HepG2 (cell line): Measurements from ENCODE around the gene MRPL14. TPM values are rescaled to one million over a fixed set of nuclear protein-coding genes. Genes with fewer than 3 reads are reported as not detected.

Experiments
- CC2D1A ChIP-seq: sonication (generic); formaldehyde crosslinking; IDR thresholded peaks from 2 replicates; pipeline ENCODE4 v1.8.1; 2023; ENCODE audit warnings: mild to moderate bottlenecking, missing genetic modification reagents
- HNF4A ChIP-seq: sonication (generic); formaldehyde crosslinking; IDR thresholded peaks from 2 replicates; pipeline ENCODE4 v1.4.0; 2020; ENCODE audit warnings: missing genetic modification reagents
- IKZF1 ChIP-seq: fragments of 450-650 bp; IDR thresholded peaks from 2 replicates; pipeline ENCODE4 v1.7.1; 2016
- RBFOX2 ChIP-seq: fragments of 200-400 bp; formaldehyde crosslinking; IDR thresholded peaks from 2 replicates; pipeline ENCODE4 v1.6.1; 2017; ENCODE audit warnings: low read depth, mild to moderate bottlenecking, low read length
- SMARCE1 ChIP-seq: fragments of 450-650 bp; IDR thresholded peaks from 2 replicates; pipeline ENCODE4 v1.6.1; 2017; ENCODE audit warnings: borderline replicate concordance
- TARDBP ChIP-seq: sonication (generic); formaldehyde crosslinking; IDR thresholded peaks from 2 replicates; pipeline ENCODE4 v1.8.0; 2022; ENCODE audit warnings: mild to moderate bottlenecking, missing genetic modification reagents
- ZC3H13 ChIP-seq: sonication (generic); formaldehyde crosslinking; IDR thresholded peaks from 2 replicates; pipeline ENCODE4 v1.8.1; 2023; ENCODE audit warnings: mild to moderate bottlenecking, missing genetic modification reagents, moderate library complexity
- ZNF292 ChIP-seq: sonication (generic); formaldehyde crosslinking; IDR thresholded peaks from 2 replicates; pipeline ENCODE4 v1.8.1; 2022; ENCODE audit warnings: mild to moderate bottlenecking, low read depth, missing genetic modification reagents, borderline replicate concordance
- ZNF432 ChIP-seq: sonication (generic); formaldehyde crosslinking; IDR thresholded peaks from 2 replicates; pipeline ENCODE4 v1.5.0; 2020; ENCODE audit warnings: missing genetic modification reagents, mild to moderate bottlenecking, borderline replicate concordance
- polyA plus RNA-seq, 8 experiments: library from polyadenylated mRNA; depleted of rRNA in 3 of 8; stranded (reverse) in 7 of 8; unstranded in 1 of 8; fragments of >200 nt; fragmentation: Illumina TruSeq in 4 of 8; extraction: Trizol in 4 of 8; gene quantifications; 2 replicates each; pipeline versions ENCODE4 v1.2.1 to v1.2.3, GENCODE V29; 2011 to 2016; ENCODE audit warnings: low read depth in 4 of 8, missing spikeins in 1 of 8, mixed read lengths in 1 of 8; ENCODE audit not compliant: insufficient read depth in 1 of 8
- total RNA-seq, 5 experiments: library from RNA; depleted of rRNA; stranded (reverse); fragments of >200 nt; fragmentation: Illumina TruSeq; extraction: Trizol; gene quantifications; 2 replicates each; pipeline ENCODE4 v1.2.3, GENCODE V29; 2016; ENCODE audit warnings: low read depth in 1 of 5
- TF ChIP-seq, protein P1 (sequence below), 2 experiments: sonication (generic) in 1 of 2; formaldehyde crosslinking in 1 of 2; IDR thresholded peaks; 2 replicates each; pipeline versions ENCODE4 v1.4.0 to v1.6.1; 2016 to 2020; ENCODE audit warnings: borderline replicate concordance in 1 of 2, low read depth in 1 of 2, mild to moderate bottlenecking in 1 of 2, missing genetic modification reagents in 1 of 2
- TF ChIP-seq, protein P2 (sequence below): sonication (generic); formaldehyde crosslinking; IDR thresholded peaks from 2 replicates; pipeline ENCODE4 v1.5.1; 2020; ENCODE audit warnings: missing genetic modification reagents, mild to moderate bottlenecking, borderline replicate concordance
- TF ChIP-seq, protein P3 (sequence below): sonication (generic); formaldehyde crosslinking; IDR thresholded peaks from one replicate; pipeline ENCODE4 v1.5.1; 2020; ENCODE audit warnings: mild to moderate bottlenecking, missing genetic modification reagents; ENCODE audit errors: not compliant biosample characterization
- TF ChIP-seq, protein P4 (sequence below): sonication (generic); formaldehyde crosslinking; IDR thresholded peaks from 2 replicates; pipeline ENCODE4 v1.8.1; 2022; ENCODE audit warnings: mild to moderate bottlenecking, missing genetic modification reagents

MRPL14 gene
- total and polyA plus RNA-seq, 2 of the 13 experiments (the other 11 are each of a cell fraction or from before 2014, with no cell fraction given), result 157 to 178 TPM

DNA sequence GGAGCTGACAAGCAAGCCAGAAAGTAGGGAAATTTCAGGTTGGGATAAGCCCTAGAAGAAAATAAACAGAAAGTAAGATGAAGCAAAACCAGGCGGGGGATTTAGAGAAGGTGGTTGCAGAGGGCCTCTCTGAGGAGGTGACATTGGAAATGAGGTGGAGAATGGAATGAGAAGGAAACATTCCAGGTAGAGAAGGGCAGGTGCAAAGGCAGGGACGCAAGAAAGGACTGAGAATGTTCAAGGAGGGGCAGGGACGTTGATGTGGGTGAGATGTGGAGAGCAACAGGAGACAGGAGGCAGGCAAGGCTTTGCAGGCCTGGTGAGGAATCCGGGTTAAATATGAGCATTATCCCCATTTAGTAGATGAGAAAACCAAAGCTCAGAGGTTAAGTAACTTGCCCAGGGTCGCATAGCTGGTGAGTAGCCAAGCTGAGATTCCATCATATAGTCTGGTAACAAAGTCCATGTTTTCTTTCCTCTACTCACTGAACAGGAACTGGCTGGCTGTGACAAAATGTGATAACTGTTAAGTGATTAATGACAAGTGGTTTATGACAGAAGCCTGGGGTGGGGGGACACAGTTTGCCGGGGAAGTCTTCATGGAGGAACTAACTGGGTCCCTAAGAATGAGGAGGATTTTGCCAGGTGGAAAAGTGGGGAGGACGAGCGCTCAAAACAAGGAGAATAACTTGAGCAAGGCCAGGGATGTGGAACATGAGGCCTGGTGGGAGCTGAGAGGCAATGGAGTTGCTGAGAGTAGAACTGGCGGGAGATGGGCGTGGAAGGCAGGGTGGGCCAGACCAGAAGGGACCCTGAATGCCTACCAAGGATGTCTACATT, 32.6 kb downstream of the MRPL14 start (continued):
- TF ChIP-seq SMARCE1, result no peak
- TF ChIP-seq, protein P1, sequence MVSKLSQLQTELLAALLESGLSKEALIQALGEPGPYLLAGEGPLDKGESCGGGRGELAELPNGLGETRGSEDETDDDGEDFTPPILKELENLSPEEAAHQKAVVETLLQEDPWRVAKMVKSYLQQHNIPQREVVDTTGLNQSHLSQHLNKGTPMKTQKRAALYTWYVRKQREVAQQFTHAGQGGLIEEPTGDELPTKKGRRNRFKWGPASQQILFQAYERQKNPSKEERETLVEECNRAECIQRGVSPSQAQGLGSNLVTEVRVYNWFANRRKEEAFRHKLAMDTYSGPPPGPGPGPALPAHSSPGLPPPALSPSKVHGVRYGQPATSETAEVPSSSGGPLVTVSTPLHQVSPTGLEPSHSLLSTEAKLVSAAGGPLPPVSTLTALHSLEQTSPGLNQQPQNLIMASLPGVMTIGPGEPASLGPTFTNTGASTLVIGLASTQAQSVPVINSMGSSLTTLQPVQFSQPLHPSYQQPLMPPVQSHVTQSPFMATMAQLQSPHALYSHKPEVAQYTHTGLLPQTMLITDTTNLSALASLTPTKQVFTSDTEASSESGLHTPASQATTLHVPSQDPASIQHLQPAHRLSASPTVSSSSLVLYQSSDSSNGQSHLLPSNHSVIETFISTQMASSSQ (IDR thresholded peaks at IDR 0.05; ENCODE audit: low read depth), result no peak
- TF ChIP-seq, protein P1 (CRISPR knock-in tag; IDR thresholded peaks at IDR 0.05; ENCODE audit: borderline replicate concordance), result peak; percentile 38; the same call in 1 of the 2 replicates
- TF ChIP-seq, protein P2, sequence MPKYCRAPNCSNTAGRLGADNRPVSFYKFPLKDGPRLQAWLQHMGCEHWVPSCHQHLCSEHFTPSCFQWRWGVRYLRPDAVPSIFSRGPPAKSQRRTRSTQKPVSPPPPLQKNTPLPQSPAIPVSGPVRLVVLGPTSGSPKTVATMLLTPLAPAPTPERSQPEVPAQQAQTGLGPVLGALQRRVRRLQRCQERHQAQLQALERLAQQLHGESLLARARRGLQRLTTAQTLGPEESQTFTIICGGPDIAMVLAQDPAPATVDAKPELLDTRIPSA (CRISPR knock-in tag), result no peak
- no peak for TF ChIP-seq IKZF1
- no peak for TF ChIP-seq ZNF432 (CRISPR knock-in tag)
- TF ChIP-seq HNF4A (CRISPR knock-in tag), result peak; percentile 96
- TF ChIP-seq, protein P3, sequence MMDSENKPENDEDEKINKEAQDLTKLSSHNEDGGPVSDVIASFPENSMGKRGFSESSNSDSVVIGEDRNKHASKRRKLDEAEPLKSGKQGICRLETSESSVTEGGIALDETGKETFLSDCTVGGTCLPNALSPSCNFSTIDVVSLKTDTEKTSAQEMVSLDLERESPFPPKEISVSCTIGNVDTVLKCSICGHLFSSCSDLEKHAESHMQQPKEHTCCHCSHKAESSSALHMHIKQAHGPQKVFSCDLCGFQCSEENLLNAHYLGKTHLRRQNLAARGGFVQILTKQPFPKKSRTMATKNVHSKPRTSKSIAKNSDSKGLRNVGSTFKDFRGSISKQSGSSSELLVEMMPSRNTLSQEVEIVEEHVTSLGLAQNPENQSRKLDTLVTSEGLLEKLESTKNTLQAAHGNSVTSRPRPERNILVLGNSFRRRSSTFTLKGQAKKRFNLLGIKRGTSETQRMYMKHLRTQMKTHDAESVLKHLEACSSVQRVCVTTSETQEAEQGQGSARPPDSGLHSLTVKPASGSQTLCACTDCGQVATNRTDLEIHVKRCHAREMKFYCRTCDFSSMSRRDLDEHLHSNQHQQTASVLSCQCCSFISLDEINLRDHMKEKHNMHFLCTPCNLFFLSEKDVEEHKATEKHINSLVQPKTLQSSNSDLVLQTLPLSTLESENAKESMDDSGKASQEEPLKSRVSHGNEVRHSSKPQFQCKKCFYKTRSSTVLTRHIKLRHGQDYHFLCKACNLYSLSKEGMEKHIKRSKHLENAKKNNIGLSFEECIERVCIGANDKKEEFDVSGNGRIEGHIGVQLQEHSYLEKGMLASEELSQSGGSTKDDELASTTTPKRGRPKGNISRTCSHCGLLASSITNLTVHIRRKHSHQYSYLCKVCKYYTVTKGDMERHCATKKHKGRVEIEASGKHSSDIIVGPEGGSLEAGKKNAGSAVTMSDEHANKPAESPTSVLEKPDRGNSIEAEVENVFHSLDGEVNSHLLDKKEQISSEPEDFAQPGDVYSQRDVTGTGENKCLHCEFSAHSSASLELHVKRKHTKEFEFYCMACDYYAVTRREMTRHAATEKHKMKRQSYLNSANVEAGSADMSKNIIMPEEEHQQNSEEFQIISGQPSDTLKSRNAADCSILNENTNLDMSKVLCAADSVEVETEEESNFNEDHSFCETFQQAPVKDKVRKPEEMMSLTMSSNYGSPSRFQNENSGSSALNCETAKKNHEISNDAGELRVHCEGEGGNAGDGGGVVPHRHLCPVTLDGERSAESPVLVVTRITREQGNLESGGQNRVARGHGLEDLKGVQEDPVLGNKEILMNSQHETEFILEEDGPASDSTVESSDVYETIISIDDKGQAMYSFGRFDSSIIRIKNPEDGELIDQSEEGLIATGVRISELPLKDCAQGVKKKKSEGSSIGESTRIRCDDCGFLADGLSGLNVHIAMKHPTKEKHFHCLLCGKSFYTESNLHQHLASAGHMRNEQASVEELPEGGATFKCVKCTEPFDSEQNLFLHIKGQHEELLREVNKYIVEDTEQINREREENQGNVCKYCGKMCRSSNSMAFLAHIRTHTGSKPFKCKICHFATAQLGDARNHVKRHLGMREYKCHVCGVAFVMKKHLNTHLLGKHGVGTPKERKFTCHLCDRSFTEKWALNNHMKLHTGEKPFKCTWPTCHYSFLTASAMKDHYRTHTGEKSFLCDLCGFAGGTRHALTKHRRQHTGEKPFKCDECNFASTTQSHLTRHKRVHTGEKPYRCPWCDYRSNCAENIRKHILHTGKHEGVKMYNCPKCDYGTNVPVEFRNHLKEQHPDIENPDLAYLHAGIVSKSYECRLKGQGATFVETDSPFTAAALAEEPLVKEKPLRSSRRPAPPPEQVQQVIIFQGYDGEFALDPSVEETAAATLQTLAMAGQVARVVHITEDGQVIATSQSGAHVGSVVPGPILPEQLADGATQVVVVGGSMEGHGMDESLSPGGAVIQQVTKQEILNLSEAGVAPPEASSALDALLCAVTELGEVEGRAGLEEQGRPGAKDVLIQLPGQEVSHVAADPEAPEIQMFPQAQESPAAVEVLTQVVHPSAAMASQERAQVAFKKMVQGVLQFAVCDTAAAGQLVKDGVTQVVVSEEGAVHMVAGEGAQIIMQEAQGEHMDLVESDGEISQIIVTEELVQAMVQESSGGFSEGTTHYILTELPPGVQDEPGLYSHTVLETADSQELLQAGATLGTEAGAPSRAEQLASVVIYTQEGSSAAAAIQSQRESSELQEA (CRISPR knock-in tag), result no peak
- no peak; the same call in 1 of the 2 replicates for TF ChIP-seq ZC3H13
- 0 out of 2 replicates have a peak, but pooled peaks have one; percentile 57 for TF ChIP-seq CC2D1A (CRISPR knock-in tag)
- TF ChIP-seq TARDBP (CRISPR knock-in tag), result peak; percentile 87
- TF ChIP-seq, protein P4, sequence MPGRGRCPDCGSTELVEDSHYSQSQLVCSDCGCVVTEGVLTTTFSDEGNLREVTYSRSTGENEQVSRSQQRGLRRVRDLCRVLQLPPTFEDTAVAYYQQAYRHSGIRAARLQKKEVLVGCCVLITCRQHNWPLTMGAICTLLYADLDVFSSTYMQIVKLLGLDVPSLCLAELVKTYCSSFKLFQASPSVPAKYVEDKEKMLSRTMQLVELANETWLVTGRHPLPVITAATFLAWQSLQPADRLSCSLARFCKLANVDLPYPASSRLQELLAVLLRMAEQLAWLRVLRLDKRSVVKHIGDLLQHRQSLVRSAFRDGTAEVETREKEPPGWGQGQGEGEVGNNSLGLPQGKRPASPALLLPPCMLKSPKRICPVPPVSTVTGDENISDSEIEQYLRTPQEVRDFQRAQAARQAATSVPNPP (CRISPR knock-in tag), result 0 out of 2 replicates have a peak, but pooled peaks have one; percentile 39
- TF ChIP-seq ZNF292, result peak; percentile 59; the same call in 1 of the 2 replicates
- no peak for TF ChIP-seq RBFOX2
